Parathyroid adenoma (tissue), 2 donors: ENCODE data around the gene KRT12.

Experiments used
- H2AFZ ChIP-seq: fragments of 300-600 bp; sonication (generic); one replicate; pipeline ENCODE4 v1.7.0; 2017; ENCODE audit warnings: antibody characterized with exemption, mild to moderate bottlenecking
- H3K27ac ChIP-seq: fragments of 300-600 bp; sonication (generic); one replicate; pipeline ENCODE4 v1.7.0; 2017
- H3K27me3 ChIP-seq: fragments of 300-600 bp; sonication (generic); one replicate; pipeline ENCODE4 v1.7.0; 2017; ENCODE audit warnings: low read length; ENCODE audit not compliant: control insufficient read depth, insufficient read depth
- H3K36me3 ChIP-seq: fragments of 300-600 bp; sonication (generic); one replicate; pipeline ENCODE4 v1.7.0; 2017; ENCODE audit warnings: low read length; ENCODE audit not compliant: control insufficient read depth, insufficient read depth
- H3K4me1 ChIP-seq: fragments of 300-600 bp; sonication (generic); one replicate; pipeline ENCODE4 v1.7.0; 2017; ENCODE audit warnings: control low read depth
- H3K4me2 ChIP-seq: fragments of 300-600 bp; sonication (generic); one replicate; pipeline ENCODE4 v1.7.0; 2017; ENCODE audit warnings: low read length
- H3K4me3 ChIP-seq: fragments of 300-600 bp; sonication (generic); one replicate; pipeline ENCODE4 v1.7.0; 2017; ENCODE audit warnings: low read depth, low read length
- H3K79me2 ChIP-seq: fragments of 300-600 bp; sonication (generic); one replicate; pipeline ENCODE4 v1.7.0; 2017; ENCODE audit warnings: control low read depth
- H3K9ac ChIP-seq: fragments of 300-600 bp; sonication (generic); one replicate; pipeline ENCODE4 v1.7.0; 2017; ENCODE audit warnings: mild to moderate bottlenecking
- H3K9me3 ChIP-seq: fragments of 300-600 bp; sonication (generic); one replicate; pipeline ENCODE4 v1.7.0; 2017; ENCODE audit warnings: low read length; ENCODE audit not compliant: control insufficient read depth
- TF ChIP-seq, protein P1 (sequence below): fragments of 300-600 bp; sonication (generic); IDR thresholded peaks from one replicate; pipeline ENCODE4 v1.7.0; 2017; ENCODE audit warnings: antibody characterized with exemption, mild to moderate bottlenecking
- donor health status: primary hyperparathyroidism.

The KRT12 gene

DNA sequence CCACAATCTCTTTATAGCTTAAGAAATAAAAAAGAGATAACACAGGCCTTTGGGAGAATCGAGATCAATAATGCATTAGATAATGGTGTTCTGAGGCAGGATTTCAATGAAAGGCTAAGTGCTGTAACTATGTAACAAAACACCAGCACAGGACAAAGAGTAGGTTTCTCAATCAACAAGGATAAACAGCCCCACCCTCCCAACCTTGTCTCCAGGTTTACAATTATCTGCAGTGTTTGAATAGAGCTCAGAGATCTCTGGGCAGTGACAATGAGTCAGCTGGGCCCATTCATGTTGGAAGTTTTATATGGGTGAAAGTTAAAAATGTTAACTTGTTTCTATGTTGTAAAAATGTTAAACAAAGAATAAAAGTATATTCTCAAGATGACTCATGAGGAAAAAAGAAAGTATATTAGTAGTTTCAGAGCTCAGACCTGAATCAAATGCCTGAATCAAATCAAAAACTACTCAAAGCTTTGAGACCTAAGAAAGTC, 35.0 kb upstream of the KRT12 start:
- Histone ChIP-seq H3K4me1 (no peaks in the 10 kb centered on the region), H3K4me2 (no peak overlapping the region), H3K36me3 (no peaks in the 10 kb centered on the region), H3K27me3 (no peaks in the 10 kb centered on the region), H3K27ac (no peak overlapping the region), H2AFZ (no peak overlapping the region), H3K4me3 (no peak overlapping the region), H3K9ac (no peak overlapping the region), H3K9me3 (no peaks in the 10 kb centered on the region), H3K79me2 (no peaks in the 10 kb centered on the region)
- TF ChIP-seq, protein P1, sequence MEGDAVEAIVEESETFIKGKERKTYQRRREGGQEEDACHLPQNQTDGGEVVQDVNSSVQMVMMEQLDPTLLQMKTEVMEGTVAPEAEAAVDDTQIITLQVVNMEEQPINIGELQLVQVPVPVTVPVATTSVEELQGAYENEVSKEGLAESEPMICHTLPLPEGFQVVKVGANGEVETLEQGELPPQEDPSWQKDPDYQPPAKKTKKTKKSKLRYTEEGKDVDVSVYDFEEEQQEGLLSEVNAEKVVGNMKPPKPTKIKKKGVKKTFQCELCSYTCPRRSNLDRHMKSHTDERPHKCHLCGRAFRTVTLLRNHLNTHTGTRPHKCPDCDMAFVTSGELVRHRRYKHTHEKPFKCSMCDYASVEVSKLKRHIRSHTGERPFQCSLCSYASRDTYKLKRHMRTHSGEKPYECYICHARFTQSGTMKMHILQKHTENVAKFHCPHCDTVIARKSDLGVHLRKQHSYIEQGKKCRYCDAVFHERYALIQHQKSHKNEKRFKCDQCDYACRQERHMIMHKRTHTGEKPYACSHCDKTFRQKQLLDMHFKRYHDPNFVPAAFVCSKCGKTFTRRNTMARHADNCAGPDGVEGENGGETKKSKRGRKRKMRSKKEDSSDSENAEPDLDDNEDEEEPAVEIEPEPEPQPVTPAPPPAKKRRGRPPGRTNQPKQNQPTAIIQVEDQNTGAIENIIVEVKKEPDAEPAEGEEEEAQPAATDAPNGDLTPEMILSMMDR = no peak

DNA sequence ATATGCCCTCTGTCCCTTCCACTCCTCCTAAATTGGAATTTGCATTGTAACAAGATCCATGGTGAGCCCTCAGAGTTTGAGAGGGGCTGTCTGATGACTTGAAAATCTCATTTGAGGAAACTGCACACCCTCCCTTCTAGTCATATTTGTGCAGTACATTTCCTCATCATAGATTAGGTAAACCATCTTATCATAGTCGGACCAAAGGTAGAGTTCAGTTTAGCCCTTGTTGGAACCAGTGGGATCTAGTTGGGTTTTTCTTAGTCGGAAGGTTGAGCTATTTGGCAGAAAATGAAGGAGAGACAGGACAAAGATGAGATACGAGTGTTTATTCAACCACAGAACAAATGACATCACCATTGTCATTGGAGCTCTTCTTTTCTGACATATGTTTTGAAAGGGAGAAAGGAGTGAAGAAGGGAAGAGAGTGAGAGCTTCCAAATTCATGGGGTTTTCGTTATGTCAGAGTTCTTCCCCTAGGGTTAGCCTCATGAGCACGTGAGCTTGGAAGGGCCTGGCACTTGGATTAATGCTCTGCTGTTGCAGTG, 33.9 kb upstream of the KRT12 start:
- Histone ChIP-seq H3K4me1 (no peaks in the 10 kb centered on the region), H3K27me3 (no peaks in the 10 kb centered on the region), H3K9ac (no peak overlapping the region), H3K4me3 (no peak overlapping the region), H3K36me3 (no peaks in the 10 kb centered on the region), H3K27ac (no peak overlapping the region), H3K9me3 (no peaks in the 10 kb centered on the region), H3K4me2 (no peak overlapping the region), H2AFZ (no peak overlapping the region), H3K79me2 (no peaks in the 10 kb centered on the region)
- TF ChIP-seq, protein P1 = no peak

DNA sequence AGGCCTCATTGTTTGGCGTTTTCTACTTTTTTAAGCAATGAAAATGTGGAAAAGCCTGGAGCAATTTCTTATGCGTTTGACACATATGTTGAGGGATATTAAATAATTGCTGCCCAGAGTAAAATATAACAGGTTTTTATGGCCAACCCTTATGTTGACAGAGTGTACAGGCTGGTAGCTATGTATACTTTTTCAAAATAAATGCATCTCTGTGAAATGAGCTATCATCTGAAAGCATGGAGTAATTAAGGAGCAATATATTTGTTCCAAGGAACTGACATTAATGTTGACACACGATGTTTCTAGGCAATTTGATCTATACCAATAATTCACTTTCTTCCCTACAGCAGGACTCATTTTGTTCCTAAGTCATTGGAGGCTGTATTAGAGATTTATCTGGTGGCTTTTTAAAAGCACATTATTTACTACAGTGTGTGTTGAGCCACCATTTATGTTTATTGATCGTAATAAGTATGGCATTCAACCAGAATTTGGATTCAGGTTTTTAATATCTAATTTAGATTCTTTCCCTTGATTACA, 30.0 kb upstream of the KRT12 start:
- H3K36me3 ChIP-seq = no peaks in the 10 kb centered on the region
- H2AFZ ChIP-seq = no peak overlapping the region
- H3K4me1 ChIP-seq = no peaks in the 10 kb centered on the region
- H3K27me3 ChIP-seq = no peaks in the 10 kb centered on the region
- no peaks in the 10 kb centered on the region for H3K9me3 ChIP-seq
- H3K4me3 ChIP-seq = no peak overlapping the region
- H3K4me2 ChIP-seq = no peak overlapping the region
- no peak overlapping the region for H3K9ac ChIP-seq
- TF ChIP-seq, protein P1 = no peak
- H3K79me2 ChIP-seq = no peaks in the 10 kb centered on the region
- no peak overlapping the region for H3K27ac ChIP-seq

DNA sequence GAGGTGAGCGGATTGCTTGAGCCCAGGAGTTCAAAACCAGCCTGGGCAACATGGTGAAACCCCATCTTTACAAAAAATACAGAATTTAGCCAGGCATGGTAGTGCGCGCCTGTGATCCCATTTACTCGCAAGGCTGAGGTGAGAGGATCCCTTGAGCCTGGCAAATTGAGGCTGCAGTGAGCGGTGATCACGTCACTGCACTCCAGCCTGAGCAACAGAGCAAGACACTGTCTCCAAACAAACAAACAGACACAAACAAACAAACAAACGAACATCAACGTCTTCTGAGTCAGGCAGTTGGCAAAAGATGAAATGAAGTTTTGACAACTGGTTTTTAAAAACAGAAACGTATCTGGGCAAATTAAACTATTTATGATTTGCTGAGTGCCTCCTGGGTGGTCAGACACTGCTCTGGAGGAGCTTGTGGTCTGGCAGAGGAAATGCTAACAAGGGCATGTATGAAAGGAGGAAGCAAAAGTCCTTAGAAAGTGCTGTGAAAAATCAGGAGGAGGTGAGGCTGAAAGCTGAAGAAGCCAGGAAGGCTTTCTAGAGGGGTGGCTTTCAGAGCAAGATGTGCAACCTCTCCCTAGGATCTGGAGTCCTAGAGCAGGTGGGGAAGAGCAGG, 28.2 kb upstream of the KRT12 start:
- Histone ChIP-seq H3K9ac (no peak overlapping the region), H3K27me3 (no peaks in the 10 kb centered on the region), H3K4me1 (no peaks in the 10 kb centered on the region), H3K36me3 (no peaks in the 10 kb centered on the region), H3K9me3 (no peaks in the 10 kb centered on the region), H3K4me3 (no peak overlapping the region), H2AFZ (no peak overlapping the region), H3K27ac (no peak overlapping the region), H3K4me2 (no peak overlapping the region), H3K79me2 (no peaks in the 10 kb centered on the region)
- TF ChIP-seq, protein P1 = no peak
